ENCODE measurements around the gene LANCL1.
"Not testable (repeated sequence)": the region's sequence is repeated elsewhere in the genome, so short reads cannot be mapped to it uniquely, and the experiment has no call there.

LANCL1 gene

GRCh38 chr2:210459880-210460279 is 16.7 kb downstream of the LANCL1 start:
- no peak for DNase-seq (ENCODE audit: low read depth, low spot score)

DNA sequence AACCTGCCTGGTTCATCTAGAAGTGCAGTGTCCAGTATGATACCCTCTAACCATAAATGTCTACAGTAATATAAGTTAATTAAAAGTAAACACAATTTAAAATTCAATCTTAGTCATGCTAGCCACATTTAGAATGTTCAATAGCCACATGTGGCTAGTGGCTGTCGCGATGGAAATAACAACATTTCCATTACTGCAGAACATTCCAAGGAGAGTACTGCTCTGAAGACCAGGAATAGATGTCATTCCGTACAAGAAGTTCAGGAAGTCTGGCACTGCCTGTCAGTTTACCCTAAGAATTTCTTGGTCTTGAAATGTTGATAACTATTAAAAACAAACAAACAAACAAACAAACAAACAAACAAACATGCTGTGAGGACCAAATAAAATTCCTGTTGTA is 17.2 kb downstream of the LANCL1 start:
- DNase-seq (ENCODE audit: low read depth, low spot score), result no peak

GRCh38 chr2:210458395-210458794 is 18.2 kb downstream of the LANCL1 start:
- DNase-seq (ENCODE audit: low read depth, low spot score), result no peak

DNA sequence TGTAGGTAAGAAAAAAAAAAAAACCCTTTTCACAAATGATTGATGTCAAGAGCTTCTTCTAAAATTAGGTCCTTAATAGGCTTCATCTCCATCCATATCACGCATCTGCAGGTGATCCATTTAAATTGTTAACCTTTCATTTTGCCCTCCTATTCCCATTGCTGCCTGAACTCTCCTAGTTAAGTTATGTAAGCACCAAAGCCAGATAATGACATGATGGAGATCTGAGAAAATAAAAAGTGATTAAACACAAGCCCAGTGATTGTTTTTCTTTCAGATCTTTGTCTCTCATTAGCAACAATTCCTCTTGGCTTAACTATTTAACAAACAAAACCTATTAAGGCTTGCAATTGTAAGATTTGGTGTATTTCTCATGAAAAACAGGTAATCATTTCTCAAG is 20.0 kb downstream of the LANCL1 start:
- DNase-seq (ENCODE audit: low read depth, low spot score), result no peak

GRCh38 chr2:210454336-210454735 is 22.2 kb downstream of the LANCL1 start:
- DNase-seq (ENCODE audit: low read depth, low spot score), result no peak

DNA sequence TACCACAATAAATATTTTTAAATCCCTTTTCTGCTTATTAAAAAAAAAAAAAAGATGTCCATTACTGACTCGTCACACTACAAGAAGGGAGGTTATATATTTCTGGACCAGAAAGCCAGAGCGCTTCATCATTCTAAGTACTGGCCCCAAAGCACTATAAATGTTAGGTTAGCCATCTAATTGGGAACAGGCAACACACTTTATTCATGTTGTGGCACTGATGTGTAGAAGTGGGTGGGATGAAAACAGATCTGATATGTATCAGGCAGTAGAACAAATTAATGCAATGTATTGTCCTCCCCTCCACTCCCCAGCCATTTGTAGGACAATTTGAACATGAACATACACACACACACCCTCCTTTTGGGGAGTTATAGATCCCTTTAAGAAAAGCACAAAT is 24.4 kb downstream of the LANCL1 start:
- DNase-seq (ENCODE audit: low read depth, low spot score), result no peak

DNA sequence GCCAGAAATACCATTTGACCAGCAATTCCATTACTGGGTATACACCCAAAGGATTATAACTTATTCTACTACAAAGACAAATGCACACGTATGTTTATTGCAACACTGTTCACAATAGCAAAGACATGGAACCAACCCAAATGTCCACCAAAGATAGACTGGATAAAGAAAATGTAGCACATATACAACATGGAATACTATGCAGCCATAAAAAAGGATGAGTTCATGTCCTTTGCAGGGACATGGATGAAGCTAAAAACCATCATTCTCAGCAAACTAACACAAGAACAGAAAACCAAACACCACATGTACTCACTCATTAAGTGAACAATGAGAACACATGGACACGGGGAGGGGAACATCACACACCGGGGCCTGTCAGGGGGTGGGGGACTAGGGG is 25.6 kb downstream of the LANCL1 start:
- DNase-seq (ENCODE audit: low read depth, low spot score), result not testable (repeated sequence)

- DNase-seq (ENCODE audit: low read depth, low spot score), result no peak
Measured at GRCh38 chr2:210445732-210446131, 30.8 kb downstream of the LANCL1 start.

DNA sequence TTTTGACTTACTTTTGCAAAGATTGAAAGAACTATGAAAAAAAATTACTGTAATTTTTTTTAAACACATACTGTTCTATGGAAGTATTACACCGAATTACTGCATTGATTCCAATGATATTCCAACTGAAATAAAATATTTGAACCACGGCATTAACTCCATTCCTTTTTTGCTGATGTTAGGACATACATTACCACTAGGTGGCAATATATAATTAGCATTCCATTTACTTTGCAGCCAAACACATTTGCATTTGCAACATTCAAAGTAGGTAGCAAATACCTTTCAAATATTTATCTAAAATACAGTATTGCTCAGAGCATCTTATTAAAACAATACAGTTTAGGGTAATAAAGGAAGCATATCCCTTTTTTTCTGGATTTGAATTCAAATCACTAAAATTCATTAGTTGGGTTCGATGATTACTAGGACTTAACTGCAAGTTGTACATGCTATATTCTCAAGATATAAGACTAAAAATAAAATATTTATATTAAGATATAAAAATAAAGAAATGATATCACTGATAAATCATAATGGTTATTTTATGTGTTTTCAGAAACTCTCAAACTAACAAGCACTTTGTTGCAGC is 31.3 kb downstream of the LANCL1 start:
- DNase-seq (ENCODE audit: low read depth, low spot score), result no peak

DNA sequence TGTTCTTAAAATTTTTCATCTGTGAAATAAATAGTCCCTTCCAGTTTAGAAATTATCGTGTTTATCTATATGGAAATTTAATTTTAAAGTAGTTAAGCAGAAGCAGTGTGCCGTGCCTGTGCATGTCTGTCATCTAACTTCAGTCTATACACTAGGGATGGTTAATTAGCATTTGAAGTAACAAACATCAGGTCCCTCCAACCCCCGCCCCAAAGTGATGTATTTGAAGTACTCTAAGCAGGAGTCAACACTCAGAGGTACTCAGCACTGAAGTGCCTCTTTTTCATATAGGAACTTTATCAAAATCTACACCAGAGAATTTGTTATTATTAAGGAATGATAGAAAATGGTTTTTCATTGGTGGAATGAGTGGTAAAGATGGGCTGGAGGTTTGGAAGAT is 33.0 kb downstream of the LANCL1 start:
- DNase-seq (ENCODE audit: low read depth, low spot score), result no peak

DNA sequence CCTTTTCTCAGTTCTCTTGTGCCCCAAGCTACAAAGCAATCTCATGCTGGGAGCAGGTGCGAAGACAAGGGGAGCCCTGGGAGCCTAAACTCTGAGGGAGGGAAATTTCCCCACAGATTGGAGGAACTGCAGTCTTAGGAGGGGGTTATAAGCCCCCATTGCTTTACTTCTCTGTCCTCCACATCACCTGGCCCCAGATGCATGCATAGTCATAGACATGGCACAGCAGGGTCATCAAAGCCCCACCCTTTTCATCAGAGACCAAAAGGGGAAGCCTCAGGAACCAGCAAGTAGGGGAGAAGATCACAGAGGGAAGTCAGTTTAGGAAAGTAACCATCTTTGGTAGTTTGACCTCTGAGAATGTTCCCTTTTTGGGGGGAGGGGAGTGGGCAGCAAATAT is 33.7 kb downstream of the LANCL1 start:
- DNase-seq (ENCODE audit: low read depth, low spot score), result no peak

DNA sequence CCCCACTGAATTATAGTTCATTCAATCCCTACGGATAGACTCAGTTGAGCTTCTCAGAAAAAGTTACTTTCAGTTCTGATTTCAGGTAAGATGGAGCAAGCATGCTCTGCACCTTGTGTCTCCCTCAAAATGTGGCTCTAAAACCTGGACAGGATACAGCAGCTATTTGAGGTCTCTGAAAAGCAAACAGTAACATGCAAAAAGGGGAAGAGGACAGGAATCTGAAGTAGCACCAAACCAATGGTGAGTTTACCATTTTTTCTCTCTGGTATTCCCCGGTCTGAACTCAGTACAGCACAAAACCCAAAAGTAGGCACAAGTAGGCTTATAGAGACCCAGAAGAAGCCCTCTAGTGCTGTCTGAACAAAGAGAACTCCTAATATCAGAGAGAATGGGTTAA is 34.1 kb downstream of the LANCL1 start:
- DNase-seq (ENCODE audit: low read depth, low spot score), result no peak

DNA sequence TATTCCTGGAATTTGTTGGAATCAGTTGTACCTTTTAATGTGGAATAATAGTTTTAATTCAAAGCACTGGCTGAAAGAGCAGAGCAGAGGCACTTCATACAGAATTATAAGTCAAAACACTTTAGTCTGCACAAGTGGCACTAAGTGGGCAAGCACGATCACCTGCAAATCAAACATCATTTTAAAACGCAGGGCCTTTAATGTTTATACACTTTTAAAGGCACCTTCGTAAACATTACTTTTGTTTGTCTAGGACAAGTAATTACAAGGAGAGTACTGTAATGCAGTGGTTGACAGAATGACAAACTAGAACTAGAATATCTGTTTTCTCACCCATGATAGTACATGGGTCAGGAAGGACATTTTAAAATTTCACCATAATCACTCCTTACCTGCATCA is 36.4 kb downstream of the LANCL1 start:
- DNase-seq (ENCODE audit: low read depth, low spot score), result no peak

DNA sequence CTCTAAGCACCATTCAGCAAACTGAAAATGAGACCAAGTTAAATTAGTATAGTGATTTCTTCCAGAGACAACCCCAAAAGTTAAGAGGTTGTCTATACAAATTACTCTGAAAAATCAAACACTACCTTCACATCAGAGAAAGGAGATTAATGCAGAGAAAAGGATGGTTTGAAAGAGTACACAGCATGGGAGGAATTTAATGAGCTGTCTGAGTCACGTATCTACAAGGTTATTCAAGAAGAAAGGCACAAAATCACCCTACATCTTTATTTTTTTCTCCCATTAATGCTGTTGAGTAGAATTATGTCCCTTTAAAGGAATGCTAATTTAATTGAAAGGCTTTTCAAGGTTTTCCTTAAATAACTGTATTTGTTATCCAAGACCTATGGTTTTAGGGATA is 41.1 kb downstream of the LANCL1 start:
- no peak for DNase-seq (ENCODE audit: low read depth, low spot score)

DNA sequence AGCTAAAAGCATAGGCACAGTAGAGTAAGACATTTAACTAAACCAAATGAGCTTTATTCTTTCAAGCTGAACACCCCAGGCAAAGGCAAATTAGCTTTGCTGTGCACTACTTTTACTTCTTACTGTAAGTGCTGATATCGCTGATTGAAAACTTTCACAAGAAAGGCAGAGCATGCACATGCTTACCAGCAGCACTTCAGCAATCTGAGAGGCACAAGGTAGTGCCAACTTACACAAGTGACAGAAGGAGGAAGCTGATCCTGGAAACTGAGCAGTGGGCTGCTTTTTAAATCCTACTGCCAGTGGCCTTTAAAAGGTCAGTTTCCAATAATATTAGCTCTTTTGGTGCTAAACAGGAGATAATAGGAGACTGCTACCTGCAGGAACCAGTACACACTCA is 43.9 kb downstream of the LANCL1 start:
- DNase-seq (ENCODE audit: low read depth, low spot score), result no peak

DNA sequence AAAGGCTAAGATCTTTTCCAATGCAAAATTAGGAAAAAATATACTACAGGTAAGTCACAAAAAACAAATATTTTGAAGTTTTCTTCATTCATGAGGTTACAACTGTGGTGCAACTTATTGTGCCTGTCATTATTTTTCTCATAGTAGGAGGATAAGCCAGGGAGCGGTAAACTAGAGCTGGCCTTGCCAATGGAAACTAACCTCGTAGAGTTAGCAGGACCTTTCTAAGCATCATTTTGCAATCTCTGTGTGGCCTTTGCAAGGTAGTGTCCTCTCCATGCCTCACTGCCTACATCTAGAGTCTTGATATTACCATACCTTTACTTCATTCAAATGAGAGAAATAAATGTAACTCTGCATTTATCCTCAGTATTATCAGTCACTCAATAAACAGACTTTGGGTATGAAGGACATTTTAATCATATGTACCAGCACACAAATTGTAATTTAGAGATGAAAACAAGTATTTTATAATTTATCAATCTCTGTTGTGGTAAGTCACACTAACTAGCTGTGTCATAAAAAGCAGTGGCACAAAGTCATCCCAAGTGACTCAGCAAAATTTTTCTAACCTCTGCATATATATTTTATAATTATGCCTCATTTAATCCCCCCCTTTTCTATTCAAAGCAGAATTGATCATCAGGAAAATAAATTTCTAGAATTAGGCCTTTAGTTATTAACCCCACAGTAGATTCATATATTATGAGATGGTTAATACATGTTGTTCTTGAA is 47.0 kb downstream of the LANCL1 start:
- no peak for DNase-seq (ENCODE audit: low read depth, low spot score)

DNA sequence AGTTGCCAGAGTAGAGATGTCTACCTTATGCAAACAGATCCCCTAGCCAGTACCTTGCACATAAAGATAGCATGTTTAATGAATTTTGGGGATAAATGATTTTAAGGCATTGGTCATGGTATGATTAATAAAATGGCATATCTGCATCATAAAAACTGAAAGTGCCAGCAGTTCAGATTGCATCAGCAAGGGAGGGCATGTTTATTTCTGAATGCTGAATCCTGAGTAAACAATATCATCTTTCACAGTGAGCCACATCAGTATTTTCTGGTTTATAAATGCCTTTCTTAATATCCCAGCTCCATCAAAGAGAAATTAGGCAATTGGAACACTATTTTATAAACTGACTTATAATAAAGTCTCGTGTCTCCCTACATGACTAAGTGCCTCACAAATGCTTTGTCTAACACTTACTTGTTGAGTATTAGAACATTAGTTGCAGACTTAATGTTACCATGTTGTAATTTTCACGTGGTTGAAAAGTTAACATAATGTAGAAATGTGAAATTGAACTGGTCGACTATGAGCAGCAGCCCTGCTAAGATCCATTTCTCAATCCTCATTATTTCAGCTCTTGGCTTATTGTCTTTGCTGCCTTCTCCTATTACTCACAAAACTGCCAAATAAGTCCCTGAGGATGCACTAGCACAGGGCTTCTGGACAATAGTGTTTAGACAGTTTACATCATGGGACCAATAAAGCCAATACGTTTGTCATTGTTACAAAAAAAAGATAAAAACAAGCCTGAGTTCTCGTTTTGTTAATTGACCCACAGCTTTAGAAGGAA is 48.0 kb downstream of the LANCL1 start:
- DNase-seq (ENCODE audit: low read depth, low spot score), result no peak

GRCh38 chr2:210427309-210427708 is 49.2 kb downstream of the LANCL1 start:
- DNase-seq (ENCODE audit: low read depth, low spot score), result not testable (repeated sequence)

DNA sequence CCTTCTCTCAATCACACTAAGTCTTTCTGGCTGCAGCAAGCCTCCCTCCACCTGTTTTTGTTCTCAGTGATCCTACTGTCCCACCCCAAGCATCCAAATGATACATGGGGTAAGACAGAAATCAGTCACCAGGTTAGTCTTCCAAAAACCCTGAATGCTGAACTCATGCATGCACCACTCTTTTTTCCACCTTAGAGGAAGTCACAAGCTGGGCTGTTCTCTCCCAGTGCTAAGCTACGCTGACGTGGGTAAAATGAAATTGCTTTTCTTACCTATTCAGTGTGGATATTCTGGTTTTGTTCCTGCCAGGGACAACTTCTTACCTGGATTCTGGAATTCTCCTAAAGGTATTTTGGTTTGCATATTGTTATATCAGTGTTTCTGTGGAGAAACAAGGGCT is 54.2 kb downstream of the LANCL1 start:
- no peak for DNase-seq (ENCODE audit: low read depth, low spot score)

GRCh38 chr2:210421916-210422315 is 54.6 kb downstream of the LANCL1 start:
- DNase-seq (ENCODE audit: low read depth, low spot score), result no peak

DNA sequence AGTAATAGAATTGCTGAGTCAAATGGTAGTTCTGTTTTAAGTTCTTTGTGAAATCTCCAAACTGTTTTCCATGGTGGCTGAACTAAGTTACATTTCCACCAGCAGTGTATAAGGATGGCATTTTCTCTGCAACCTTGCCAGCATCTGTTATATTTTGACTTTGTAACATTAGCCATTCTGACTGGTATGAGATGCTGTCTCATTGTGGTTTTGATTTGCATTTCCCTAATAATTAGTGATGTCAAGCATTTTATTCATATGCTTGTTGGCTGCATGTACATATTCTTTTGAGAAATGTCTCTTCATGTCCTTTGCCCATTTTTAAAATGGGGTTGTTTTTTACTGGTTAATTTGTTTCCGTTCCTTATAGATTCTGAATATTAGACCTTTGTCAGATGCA is 63.9 kb downstream of the LANCL1 start:
- DNase-seq (ENCODE audit: low read depth, low spot score), result no peak

DNA sequence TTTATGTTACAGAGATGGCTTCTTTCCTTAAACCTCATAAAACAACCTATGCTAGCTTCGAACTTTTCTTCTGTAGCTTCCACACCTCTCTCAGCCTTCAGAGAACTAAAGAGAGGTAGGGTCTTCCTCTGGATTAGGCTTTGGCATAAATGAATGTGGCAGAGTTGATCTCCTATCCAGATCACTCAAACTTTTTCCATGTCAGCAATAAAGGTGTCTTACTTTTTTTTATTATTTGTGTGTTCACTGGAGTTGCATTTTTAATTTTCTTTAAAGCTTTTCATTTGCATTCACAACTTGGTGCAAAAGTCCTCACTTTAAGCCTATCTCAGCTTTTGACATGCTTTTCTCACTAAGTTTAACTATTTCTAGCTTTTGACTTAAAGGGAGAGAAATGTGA is 66.0 kb downstream of the LANCL1 start:
- no peak for DNase-seq (ENCODE audit: low read depth, low spot score)
